PC-9 (cell line): ENCODE measurements around the gene SYPL1. TPM values are rescaled to one million over a fixed set of nuclear protein-coding genes. Genes with fewer than 3 reads are reported as not detected.

ENCODE experiments used
- BruUV-seq: library from RNA; stranded (reverse); fragments of 400-500 nt; replicated peaks from 2 replicates; lab custom pipeline; 2021; lab: Mats Ljungman, UMichigan
- CTCF ChIA-PET: fragments of 300-600 bp; sonication (Branson Sonifier 250); formaldehyde crosslinking; loops from one replicate; lab custom pipeline; 2022; ENCODE audit warnings: antibody characterized with exemption; lab: Charles Lee
- POLR2A ChIA-PET: fragments of 300-600 bp; sonication (Branson Sonifier 250); formaldehyde crosslinking; loops from one replicate; lab custom pipeline; 2022; ENCODE audit warnings: antibody characterized with exemption; ENCODE audit not compliant: unreplicated experiment; lab: Charles Lee
- DNase-seq, 2 experiments: peaks; one replicate each; pipeline versions ENCODE4 v3.0.0 to v3.0.0-alpha.2; 2015 to 2022; ENCODE audit warnings: mixed read lengths in 1 of 2
- H2AFZ ChIP-seq: fragments of 200-600 bp; sonication (generic); 2 replicates; pipeline ENCODE4 v1.8.1; 2017; ENCODE audit warnings: antibody characterized with exemption
- H3F3A ChIP-seq: fragments of 200-600 bp; sonication (generic); 2 replicates; pipeline ENCODE4 v1.8.1; 2017; ENCODE audit warnings: antibody characterized with exemption, mild to moderate bottlenecking, low read depth; ENCODE audit not compliant: insufficient read depth
- H3K27ac ChIP-seq: fragments of 200-600 bp; sonication (generic); 2 replicates; pipeline ENCODE4 v1.6.1; 2016; ENCODE audit warnings: mixed run types
- H3K27me3 ChIP-seq: fragments of 200-600 bp; sonication (generic); 2 replicates; pipeline ENCODE4 v1.6.1; 2016; ENCODE audit warnings: low read depth, mixed run types; ENCODE audit not compliant: insufficient read depth
- H3K36me3 ChIP-seq: fragments of 200-600 bp; sonication (generic); 2 replicates; pipeline ENCODE4 v1.6.1; 2016; ENCODE audit warnings: low read depth, mixed run types
- H3K4me1 ChIP-seq: fragments of 200-600 bp; sonication (generic); replicated peaks from 2 replicates; pipeline ENCODE4 v1.6.1; 2016; ENCODE audit warnings: mixed run types; ENCODE audit not compliant: insufficient read depth
- H3K4me2 ChIP-seq: fragments of 200-600 bp; sonication (generic); 2 replicates; pipeline ENCODE4 v1.6.1; 2017; ENCODE audit warnings: mixed run types
- H3K4me3 ChIP-seq: fragments of 200-600 bp; sonication (generic); 2 replicates; pipeline ENCODE4 v1.6.1; 2016; ENCODE audit warnings: mixed run types
- H3K79me2 ChIP-seq: fragments of 200-600 bp; sonication (generic); 2 replicates; pipeline ENCODE4 v1.6.1; 2017; ENCODE audit warnings: low read depth, mixed run types
- H3K9me2 ChIP-seq: fragments of 200-600 bp; sonication (generic); 2 replicates; pipeline ENCODE4 v1.8.1; 2017; ENCODE audit warnings: mild to moderate bottlenecking; ENCODE audit not compliant: insufficient read depth
- H3K9me3 ChIP-seq: fragments of 200-600 bp; sonication (generic); 2 replicates; pipeline ENCODE4 v1.8.1; 2016; ENCODE audit warnings: low read depth; ENCODE audit not compliant: insufficient read depth
- H4K20me1 ChIP-seq: fragments of 200-600 bp; sonication (generic); 2 replicates; pipeline ENCODE4 v1.8.1; 2017; ENCODE audit not compliant: insufficient read depth
- CTCF ChIP-seq: fragments of 200-600 bp; sonication (generic); conservative IDR thresholded peaks from 2 replicates; pipeline ENCODE4 v1.6.1; 2017; ENCODE audit warnings: mixed run types, antibody characterized with exemption, mild to moderate bottlenecking, moderate library complexity
- EZH2 ChIP-seq: fragments of 200-600 bp; sonication (generic); IDR thresholded peaks from 2 replicates; pipeline ENCODE4 v1.8.0; 2017; ENCODE audit warnings: antibody characterized with exemption, low read depth
- intact Hi-C: fragments of 100-400 bp; cut with micrococcal nuclease; formaldehyde crosslinking; loops from one replicate; pipeline ENCODE4 v1.10.0; 2022; ENCODE audit not compliant: unreplicated experiment
- total RNA-seq: library from RNA; stranded (reverse); gene quantifications from 2 replicates; pipeline ENCODE4 v1.2.3, GENCODE V29; 2021

The SYPL1 gene
- total RNA-seq, 1 experiment from 2014 or later = 102 TPM

DNA sequence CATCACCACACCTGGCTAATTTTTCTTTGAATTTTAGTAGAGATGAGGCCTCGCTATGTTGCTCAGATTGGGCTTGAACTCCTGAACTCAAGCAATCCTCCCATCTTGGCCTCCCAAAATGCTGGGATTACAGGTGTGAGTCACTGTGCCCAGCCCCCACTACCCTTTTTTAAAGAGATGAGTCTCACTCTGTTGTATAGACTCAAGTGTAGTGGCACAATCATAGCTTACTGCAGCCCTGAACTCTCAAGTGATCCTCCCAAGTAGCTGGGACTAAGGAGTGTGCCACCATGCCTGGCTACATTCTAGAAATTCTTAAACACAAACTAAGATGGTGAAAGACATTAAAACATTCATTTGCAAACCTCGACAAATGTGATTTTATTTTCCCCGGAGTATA is 12.6 kb downstream of the SYPL1 start:
- Histone ChIP-seq H3K27ac (no peak overlapping the region), H3K9me3 (no peaks in the 10 kb centered on the region), H3K9me2 (no peaks in the 10 kb centered on the region), H4K20me1 (0 out of 2 replicates have a peak, but pooled peaks cover 3% of the 10 kb centered on the region), H3K4me1 (no peaks in the 10 kb centered on the region), H3F3A (no peaks in the 10 kb centered on the region), H3K79me2 (peaks cover 56% of the 10 kb centered on the region), H3K27me3 (no peaks in the 10 kb centered on the region), H3K4me3 (no peak overlapping the region), H3K36me3 (peaks cover 7% of the 10 kb centered on the region; the same call in 1 of the 2 replicates), H2AFZ (no peak overlapping the region), H3K4me2 (no peak overlapping the region)
- POLR2A ChIA-PET = no interaction called here
- CTCF ChIA-PET = interaction anchor here (0.6 kb wide), 1 partner anchor 9 kb away, joined by 4 read pairs; no protein-coding TSS in a partner anchor
- DNase-seq = no peak
- TF ChIP-seq CTCF = no peak
- no TSS peak for BruUV-seq
- intact Hi-C loops = no loop called here

GRCh38 chr7:106098889-106099288 is 13.2 kb downstream of the SYPL1 start:
- H4K20me1 ChIP-seq = 0 out of 2 replicates have a peak, but pooled peaks cover 3% of the 10 kb centered on the region
- H3K4me3 ChIP-seq = no peak overlapping the region
- H3K36me3 ChIP-seq = peaks cover 7% of the 10 kb centered on the region; the same call in 1 of the 2 replicates
- H3K27me3 ChIP-seq = no peaks in the 10 kb centered on the region
- H3K27ac ChIP-seq = peak overlapping the region; percentile 23; the same call in 1 of the 2 replicates
- H3K4me2 ChIP-seq = no peak overlapping the region
- no peak for DNase-seq
- ChIA-PET POLR2A (no interaction called here), CTCF (no interaction called here)
- TF ChIP-seq CTCF = no peak
- TF ChIP-seq EZH2 = no peak
- no peaks in the 10 kb centered on the region for H3K9me3 ChIP-seq
- H3K9me2 ChIP-seq = no peaks in the 10 kb centered on the region
- no peak overlapping the region for H2AFZ ChIP-seq
- H3K79me2 ChIP-seq = peaks cover 49% of the 10 kb centered on the region
- intact Hi-C loops = no loop called here
- no peaks in the 10 kb centered on the region for H3F3A ChIP-seq
- no peaks in the 10 kb centered on the region for H3K4me1 ChIP-seq
- no TSS peak for BruUV-seq

- POLR2A ChIA-PET = no interaction called here
- Histone ChIP-seq H3F3A (no peaks in the 10 kb centered on the region), H3K9me3 (no peaks in the 10 kb centered on the region), H3K36me3 (peaks cover 7% of the 10 kb centered on the region; the same call in 1 of the 2 replicates), H3K9me2 (no peaks in the 10 kb centered on the region), H4K20me1 (0 out of 2 replicates have a peak, but pooled peaks cover 3% of the 10 kb centered on the region), H3K27me3 (no peaks in the 10 kb centered on the region), H3K4me1 (no peaks in the 10 kb centered on the region), H2AFZ (no peak overlapping the region), H3K4me3 (no peak overlapping the region), H3K27ac (no peak overlapping the region), H3K4me2 (no peak overlapping the region), H3K79me2 (peaks cover 17% of the 10 kb centered on the region)
- DNase-seq = no peak
- TF ChIP-seq EZH2 = no peak
- TF ChIP-seq CTCF = no peak
- intact Hi-C loops = loop anchor here (1.0 kb wide), 1 partner anchor 37 kb away; no protein-coding TSS in a partner anchor
- CTCF ChIA-PET = no interaction called here
- no TSS peak for BruUV-seq
Measured at GRCh38 chr7:106095634-106096033, 16.5 kb downstream of the SYPL1 start.
